ENCODE data around the gene SFI1. TPM values are rescaled to one million over a fixed set of nuclear protein-coding genes. Genes with fewer than 3 reads are reported as not detected.

SFI1 gene
- total RNA-seq, 1 experiment from 2014 or later, result 59.2 TPM

GRCh38 chr22:31583861-31584485 lies 87.6 kb downstream of the SFI1 start:
- no peaks in the 10 kb centered on the region for H3K4me1 Mint-ChIP-seq (ENCODE audit: low read depth, unreplicated experiment)
- no peaks in the 10 kb centered on the region for H3K9me3 Mint-ChIP-seq (ENCODE audit: low read depth, unreplicated experiment)
- H3K27ac Mint-ChIP-seq (ENCODE audit: unreplicated experiment), result no peak overlapping the region
- TF ChIP-seq, protein P1, sequence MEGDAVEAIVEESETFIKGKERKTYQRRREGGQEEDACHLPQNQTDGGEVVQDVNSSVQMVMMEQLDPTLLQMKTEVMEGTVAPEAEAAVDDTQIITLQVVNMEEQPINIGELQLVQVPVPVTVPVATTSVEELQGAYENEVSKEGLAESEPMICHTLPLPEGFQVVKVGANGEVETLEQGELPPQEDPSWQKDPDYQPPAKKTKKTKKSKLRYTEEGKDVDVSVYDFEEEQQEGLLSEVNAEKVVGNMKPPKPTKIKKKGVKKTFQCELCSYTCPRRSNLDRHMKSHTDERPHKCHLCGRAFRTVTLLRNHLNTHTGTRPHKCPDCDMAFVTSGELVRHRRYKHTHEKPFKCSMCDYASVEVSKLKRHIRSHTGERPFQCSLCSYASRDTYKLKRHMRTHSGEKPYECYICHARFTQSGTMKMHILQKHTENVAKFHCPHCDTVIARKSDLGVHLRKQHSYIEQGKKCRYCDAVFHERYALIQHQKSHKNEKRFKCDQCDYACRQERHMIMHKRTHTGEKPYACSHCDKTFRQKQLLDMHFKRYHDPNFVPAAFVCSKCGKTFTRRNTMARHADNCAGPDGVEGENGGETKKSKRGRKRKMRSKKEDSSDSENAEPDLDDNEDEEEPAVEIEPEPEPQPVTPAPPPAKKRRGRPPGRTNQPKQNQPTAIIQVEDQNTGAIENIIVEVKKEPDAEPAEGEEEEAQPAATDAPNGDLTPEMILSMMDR (IDR thresholded peaks at IDR 0.05; ENCODE audit: unreplicated experiment), result no peak
- H3K36me3 Mint-ChIP-seq (ENCODE audit: insufficient read depth, unreplicated experiment), result peaks cover 15% of the 10 kb centered on the region
- intact Hi-C loops (cut with micrococcal nuclease; ENCODE audit: unreplicated experiment), result no loop called here
- no peak overlapping the region for H3K4me3 Mint-ChIP-seq (ENCODE audit: low read depth, unreplicated experiment)
- BruUV-seq (replicated peaks), result no TSS peak
- no peaks in the 10 kb centered on the region for H3K27me3 Mint-ChIP-seq (ENCODE audit: unreplicated experiment)
- DNase-seq, result no peak
- CTCF ChIA-PET, result no interaction called here

DNA sequence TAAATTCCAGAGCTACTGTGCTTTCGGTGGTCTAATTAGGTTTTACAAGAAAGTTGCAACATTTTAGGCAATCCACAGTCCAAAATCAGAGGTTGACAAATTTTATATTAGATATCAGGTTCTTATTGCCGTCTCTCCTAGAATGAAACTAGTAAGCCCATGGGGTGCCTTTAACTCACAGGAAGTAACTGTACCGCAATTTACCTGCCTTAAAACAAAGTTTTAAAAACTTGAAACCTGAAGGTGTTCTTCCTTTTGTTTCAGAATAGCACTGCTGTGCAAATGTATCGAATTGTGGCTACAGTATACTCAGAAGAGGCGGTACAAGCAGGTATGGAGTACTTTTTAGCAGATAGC lies 88.4 kb downstream of the SFI1 start:
- Mint-ChIP-seq H3K9me3 (ENCODE audit: low read depth, unreplicated experiment) (no peaks in the 10 kb centered on the region), H3K36me3 (ENCODE audit: insufficient read depth, unreplicated experiment) (peaks cover 9% of the 10 kb centered on the region), H3K4me3 (ENCODE audit: low read depth, unreplicated experiment) (no peak overlapping the region), H3K4me1 (ENCODE audit: low read depth, unreplicated experiment) (no peaks in the 10 kb centered on the region), H3K27me3 (ENCODE audit: unreplicated experiment) (no peaks in the 10 kb centered on the region), H3K27ac (ENCODE audit: unreplicated experiment) (no peak overlapping the region)
- CTCF ChIA-PET, result interaction anchor here (0.6 kb wide), 1 partner anchor 19 kb away, joined by 6 read pairs; no protein-coding TSS in a partner anchor
- DNase-seq, result no peak
- BruUV-seq (replicated peaks), result no TSS peak
- TF ChIP-seq, protein P1 (IDR thresholded peaks at IDR 0.05; ENCODE audit: unreplicated experiment), result no peak
- intact Hi-C loops (cut with micrococcal nuclease; ENCODE audit: unreplicated experiment), result no loop called here

- Mint-ChIP-seq H3K4me1 (ENCODE audit: low read depth, unreplicated experiment) (no peaks in the 10 kb centered on the region), H3K36me3 (ENCODE audit: insufficient read depth, unreplicated experiment) (peaks cover 8% of the 10 kb centered on the region), H3K27me3 (ENCODE audit: unreplicated experiment) (no peaks in the 10 kb centered on the region), H3K9me3 (ENCODE audit: low read depth, unreplicated experiment) (no peaks in the 10 kb centered on the region), H3K4me3 (ENCODE audit: low read depth, unreplicated experiment) (no peak overlapping the region), H3K27ac (ENCODE audit: unreplicated experiment) (no peak overlapping the region)
- BruUV-seq (replicated peaks), result no TSS peak
- CTCF ChIA-PET, result interaction anchor here (0.6 kb wide), 1 partner anchor 20 kb away, joined by 6 read pairs; no protein-coding TSS in a partner anchor
- no peak for DNase-seq
- TF ChIP-seq, protein P1 (IDR thresholded peaks at IDR 0.05; ENCODE audit: unreplicated experiment), result no peak
- intact Hi-C loops (cut with micrococcal nuclease; ENCODE audit: unreplicated experiment), result no loop called here
Observed at GRCh38 chr22:31585161-31585859, 89.0 kb downstream of the SFI1 start.

DNA sequence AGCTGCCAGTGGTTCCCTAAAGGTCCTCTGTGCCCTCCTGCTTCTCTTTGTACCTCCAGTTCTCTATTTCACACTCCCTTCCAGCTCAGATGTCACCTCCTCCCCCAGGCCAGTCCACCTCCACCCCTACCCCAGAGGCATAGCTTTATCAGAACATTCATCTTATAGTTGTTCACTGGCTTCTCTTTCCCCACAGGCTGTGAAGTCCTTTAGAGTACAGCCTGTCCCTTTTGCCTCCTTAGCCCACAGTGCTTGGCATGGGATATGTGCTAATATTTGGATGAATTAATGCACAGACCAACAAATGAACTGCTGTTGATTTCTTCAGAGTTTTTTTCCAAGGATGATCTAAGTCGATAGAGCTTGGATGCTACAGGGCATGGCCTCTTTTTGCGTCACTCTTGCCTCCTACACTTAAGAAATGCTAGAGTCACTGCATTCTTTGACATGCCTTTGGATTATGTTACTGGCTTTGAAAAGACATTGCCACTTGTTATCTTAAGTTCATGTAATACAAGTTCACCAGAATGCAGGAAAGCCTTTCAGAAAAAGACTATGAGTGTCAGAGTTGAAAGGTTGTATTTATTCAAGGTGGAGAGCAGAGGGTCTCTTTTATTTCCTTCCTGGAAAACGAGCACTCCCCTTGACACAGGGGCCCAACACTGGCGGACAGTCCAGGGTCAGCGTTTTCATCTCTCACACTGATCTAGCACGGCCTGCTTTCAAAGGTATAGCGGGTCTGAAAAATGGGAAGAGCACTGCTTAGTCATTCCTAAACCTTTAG lies 90.0 kb downstream of the SFI1 start:
- no peak overlapping the region for H3K4me3 Mint-ChIP-seq (ENCODE audit: low read depth, unreplicated experiment)

More for the DNA sequence above, 90.0 kb downstream of the SFI1 start:
- intact Hi-C loops (cut with micrococcal nuclease; ENCODE audit: unreplicated experiment), result no loop called here
- Mint-ChIP-seq H3K36me3 (ENCODE audit: insufficient read depth, unreplicated experiment) (peaks cover 5% of the 10 kb centered on the region), H3K4me1 (ENCODE audit: low read depth, unreplicated experiment) (no peaks in the 10 kb centered on the region), H3K9me3 (ENCODE audit: low read depth, unreplicated experiment) (no peaks in the 10 kb centered on the region), H3K27ac (ENCODE audit: unreplicated experiment) (no peak overlapping the region), H3K27me3 (ENCODE audit: unreplicated experiment) (no peaks in the 10 kb centered on the region)
- CTCF ChIA-PET, result no interaction called here
- TF ChIP-seq, protein P1 (IDR thresholded peaks at IDR 0.05; ENCODE audit: unreplicated experiment), result no peak
- no TSS peak for BruUV-seq (replicated peaks)
- DNase-seq, result no peak

All from Calu3 (cell line).